ENCODE results near the gene ENOX1. TPM values are rescaled to one million over a fixed set of nuclear protein-coding genes. Genes with fewer than 3 reads are reported as not detected.

Gene ENOX1
- polyA plus RNA-seq, 2 of the 4 experiments (the other 2 are of a cell fraction) = 0.28 to 0.41 TPM

DNA sequence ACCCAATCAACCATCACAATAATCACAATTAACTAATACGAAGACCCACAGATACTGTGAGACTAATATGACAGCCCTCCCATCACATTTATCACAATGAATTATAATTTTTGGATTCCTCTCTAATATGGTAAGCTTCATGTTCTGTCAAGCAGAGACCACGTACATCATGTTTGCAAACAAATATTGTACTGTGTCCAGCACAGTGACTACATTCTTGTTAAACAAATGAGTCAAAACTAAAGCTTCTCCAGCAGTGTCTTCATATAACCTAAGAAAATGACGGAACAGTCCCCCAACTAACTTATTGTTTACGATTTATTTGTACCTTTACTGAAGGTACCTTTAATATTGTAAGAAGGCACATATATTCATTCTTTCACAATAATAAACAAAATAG is 292.6 kb downstream of the ENOX1 start:
- H3K9me3 ChIP-seq = no peaks in the 10 kb centered on the region
- ChIA-PET CTCF (no interaction called here), POLR2A (no interaction called here)
- TF ChIP-seq ZSCAN20 (CRISPR knock-in tag; IDR thresholded peaks at IDR 0.05) (no peak), HOXB13 (CRISPR knock-in tag; IDR thresholded peaks at IDR 0.05; ENCODE audit: low read depth) (no peak), SREBF2 (IDR thresholded peaks at IDR 0.05) (no peak), ZFP36 (IDR thresholded peaks at IDR 0.05; ENCODE audit: borderline replicate concordance, partially characterized antibody) (no peak), RAD21 (conservative IDR thresholded peaks at IDR 0.05 in 1 of 2, IDR thresholded peaks at IDR 0.05 in 1 of 2) (no peak), HEYL (CRISPR knock-in tag; IDR thresholded peaks at IDR 0.05) (no peak), CEBPB (IDR thresholded peaks at IDR 0.05) (no peak), CBX2 (IDR thresholded peaks at IDR 0.05; ENCODE audit: borderline replicate concordance, low read depth) (no peak), TP53 (CRISPR knock-in tag; IDR thresholded peaks at IDR 0.05) (no peak)
- FAIRE-seq (no peak), ATAC-seq (no peak), DNase-seq (ENCODE audit: low read depth in 1 of 2, low spot score in 1 of 2) (no peak)
- no peaks in the 10 kb centered on the region for H3K4me1 ChIP-seq
- H3K4me2 ChIP-seq = no peak overlapping the region
- 43% methylated on average over 4 of the region's 4 CpGs for WGBS (ENCODE audit: missing lambda C conversion rate)
- no peak overlapping the region for H3K27ac ChIP-seq
- H3K4me3 ChIP-seq = no peak overlapping the region

DNA sequence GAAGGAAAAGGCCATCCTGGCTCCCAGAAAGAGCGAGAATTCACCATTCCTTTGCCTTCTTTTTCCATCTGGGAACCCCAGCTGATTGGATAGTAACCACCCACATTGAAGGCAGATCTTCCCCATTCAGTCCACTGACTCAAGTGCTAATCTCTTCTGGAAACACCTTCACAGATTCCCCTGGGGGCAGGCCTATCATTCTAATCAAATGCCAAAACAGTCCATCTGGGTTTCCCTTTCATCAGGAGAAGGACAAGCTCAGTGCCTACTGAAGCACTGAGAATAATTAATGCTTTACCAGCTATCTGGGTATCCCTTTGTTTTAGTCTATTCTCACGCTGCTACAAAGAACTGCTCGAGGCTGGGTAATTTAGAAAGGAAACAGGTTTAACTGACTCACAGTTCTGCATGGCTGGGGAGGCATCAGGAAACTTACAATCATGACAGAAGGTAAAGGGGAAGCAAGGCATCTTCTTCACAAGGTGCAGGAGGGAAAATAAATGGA is 293.2 kb downstream of the ENOX1 start:
- Histone ChIP-seq H3K4me1 (no peaks in the 10 kb centered on the region), H3K9me3 (no peaks in the 10 kb centered on the region), H3K27ac (no peak overlapping the region), H3K4me3 (no peak overlapping the region), H3K4me2 (no peak overlapping the region)
- FAIRE-seq (no peak), ATAC-seq (no peak), DNase-seq (ENCODE audit: low read depth in 1 of 2, low spot score in 1 of 2) (no peak)
- TF ChIP-seq NR3C1 (IDR thresholded peaks at IDR 0.05) (no peak), RCOR1 (IDR thresholded peaks at IDR 0.05; ENCODE audit: low read depth, low read length) (no peak), HOXB5 (CRISPR knock-in tag; IDR thresholded peaks at IDR 0.05) (no peak), FOSL2 (IDR thresholded peaks at IDR 0.05) (no peak), FOSL2 (CRISPR knock-in tag; IDR thresholded peaks at IDR 0.05) (no peak), FOXS1 (CRISPR knock-in tag; IDR thresholded peaks at IDR 0.05) (no peak), TP53 (CRISPR knock-in tag; IDR thresholded peaks at IDR 0.05) (no peak), JUN (IDR thresholded peaks at IDR 0.05) (no peak)
- TF ChIP-seq, protein P1, sequence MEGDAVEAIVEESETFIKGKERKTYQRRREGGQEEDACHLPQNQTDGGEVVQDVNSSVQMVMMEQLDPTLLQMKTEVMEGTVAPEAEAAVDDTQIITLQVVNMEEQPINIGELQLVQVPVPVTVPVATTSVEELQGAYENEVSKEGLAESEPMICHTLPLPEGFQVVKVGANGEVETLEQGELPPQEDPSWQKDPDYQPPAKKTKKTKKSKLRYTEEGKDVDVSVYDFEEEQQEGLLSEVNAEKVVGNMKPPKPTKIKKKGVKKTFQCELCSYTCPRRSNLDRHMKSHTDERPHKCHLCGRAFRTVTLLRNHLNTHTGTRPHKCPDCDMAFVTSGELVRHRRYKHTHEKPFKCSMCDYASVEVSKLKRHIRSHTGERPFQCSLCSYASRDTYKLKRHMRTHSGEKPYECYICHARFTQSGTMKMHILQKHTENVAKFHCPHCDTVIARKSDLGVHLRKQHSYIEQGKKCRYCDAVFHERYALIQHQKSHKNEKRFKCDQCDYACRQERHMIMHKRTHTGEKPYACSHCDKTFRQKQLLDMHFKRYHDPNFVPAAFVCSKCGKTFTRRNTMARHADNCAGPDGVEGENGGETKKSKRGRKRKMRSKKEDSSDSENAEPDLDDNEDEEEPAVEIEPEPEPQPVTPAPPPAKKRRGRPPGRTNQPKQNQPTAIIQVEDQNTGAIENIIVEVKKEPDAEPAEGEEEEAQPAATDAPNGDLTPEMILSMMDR (IDR thresholded peaks at IDR 0.05) = no peak
- TF ChIP-seq, protein P2, sequence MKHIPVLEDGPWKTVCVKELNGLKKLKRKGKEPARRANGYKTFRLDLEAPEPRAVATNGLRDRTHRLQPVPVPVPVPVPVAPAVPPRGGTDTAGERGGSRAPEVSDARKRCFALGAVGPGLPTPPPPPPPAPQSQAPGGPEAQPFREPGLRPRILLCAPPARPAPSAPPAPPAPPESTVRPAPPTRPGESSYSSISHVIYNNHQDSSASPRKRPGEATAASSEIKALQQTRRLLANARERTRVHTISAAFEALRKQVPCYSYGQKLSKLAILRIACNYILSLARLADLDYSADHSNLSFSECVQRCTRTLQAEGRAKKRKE (CRISPR knock-in tag; IDR thresholded peaks at IDR 0.05; ENCODE audit: low read depth) = no peak
- ChIA-PET CTCF (no interaction called here), POLR2A (no interaction called here)
- WGBS (ENCODE audit: missing lambda C conversion rate) = 55% methylated on average over 3 of the region's 3 CpGs

DNA sequence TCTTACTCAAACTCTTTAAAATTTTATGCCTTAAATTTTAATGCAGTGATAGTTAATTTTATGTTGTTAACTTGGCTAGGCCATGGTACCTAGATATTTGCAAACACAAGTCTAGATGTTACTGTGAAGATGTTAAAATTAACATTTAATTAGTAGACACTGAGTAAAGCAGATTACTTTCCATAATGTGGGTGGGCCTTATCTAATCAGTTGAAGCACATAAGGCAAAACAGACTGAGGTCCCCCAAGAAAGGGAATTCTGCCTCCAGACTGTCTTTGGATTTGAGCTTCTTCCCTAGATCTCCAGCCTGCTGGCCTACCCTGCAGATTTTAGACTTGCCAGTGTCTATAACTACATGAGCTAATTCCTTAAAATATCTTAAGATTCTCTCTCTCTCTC is 294.0 kb downstream of the ENOX1 start:
- Histone ChIP-seq H3K9me3 (no peaks in the 10 kb centered on the region), H3K4me1 (no peaks in the 10 kb centered on the region), H3K4me3 (no peak overlapping the region), H3K4me2 (no peak overlapping the region), H3K27ac (no peak overlapping the region)
- TF ChIP-seq RNF2 (IDR thresholded peaks at IDR 0.05; ENCODE audit: borderline replicate concordance, low read depth) (no peak), CHD2 (IDR thresholded peaks at IDR 0.05; ENCODE audit: low read length, partially characterized antibody) (no peak), MAZ (IDR thresholded peaks at IDR 0.05; ENCODE audit: borderline replicate concordance, low read depth, low read length) (no peak), ESRRA (IDR thresholded peaks at IDR 0.05; ENCODE audit: borderline replicate concordance, low read length) (no peak), CEBPB (IDR thresholded peaks at IDR 0.05) (no peak), RCOR1 (IDR thresholded peaks at IDR 0.05; ENCODE audit: low read depth, low read length) (no peak), ZSCAN20 (CRISPR knock-in tag; IDR thresholded peaks at IDR 0.05) (no peak), NFE2L2 (conservative IDR thresholded peaks at IDR 0.05; ENCODE audit: low read length) (no peak), MYC (IDR thresholded peaks at IDR 0.05; ENCODE audit: borderline replicate concordance, low read length) (no peak), JUN (IDR thresholded peaks at IDR 0.05) (no peak), NPAS2 (CRISPR knock-in tag; IDR thresholded peaks at IDR 0.05; ENCODE audit: borderline replicate concordance) (no peak), EHF (CRISPR knock-in tag; IDR thresholded peaks at IDR 0.05) (no peak), KDM5A (IDR thresholded peaks at IDR 0.05) (no peak), CBX8 (IDR thresholded peaks at IDR 0.05) (no peak), FOSB (CRISPR knock-in tag; IDR thresholded peaks at IDR 0.05) (no peak)
- TF ChIP-seq, protein P3, sequence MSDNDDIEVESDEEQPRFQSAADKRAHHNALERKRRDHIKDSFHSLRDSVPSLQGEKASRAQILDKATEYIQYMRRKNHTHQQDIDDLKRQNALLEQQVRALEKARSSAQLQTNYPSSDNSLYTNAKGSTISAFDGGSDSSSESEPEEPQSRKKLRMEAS (IDR thresholded peaks at IDR 0.05) = no peak
- TF ChIP-seq, protein P4, sequence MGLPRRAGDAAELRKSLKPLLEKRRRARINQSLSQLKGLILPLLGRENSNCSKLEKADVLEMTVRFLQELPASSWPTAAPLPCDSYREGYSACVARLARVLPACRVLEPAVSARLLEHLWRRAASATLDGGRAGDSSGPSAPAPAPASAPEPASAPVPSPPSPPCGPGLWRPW (IDR thresholded peaks at IDR 0.05) = no peak
- TF ChIP-seq, protein P1 (IDR thresholded peaks at IDR 0.05) = no peak
- CTCF ChIA-PET = no interaction called here
- ATAC-seq = no peak
- no peak for DNase-seq (ENCODE audit: low read depth in 1 of 2, low spot score in 1 of 2)
- POLR2A ChIA-PET = no interaction called here
- no peak for FAIRE-seq
